ENCODE measurements around the gene NRAP.

The NRAP gene

GRCh38 chr10:113631684-113632367 lies 32.0 kb downstream of the NRAP start:
- DNase-seq (ENCODE audit: low spot score): no peak

GRCh38 chr10:113630929-113631533 lies 32.8 kb downstream of the NRAP start:
- peak; percentile 33 for DNase-seq (ENCODE audit: low spot score)

- DNase-seq (ENCODE audit: low spot score): no peak
Observed at GRCh38 chr10:113628607-113629153, 35.2 kb downstream of the NRAP start.

DNA sequence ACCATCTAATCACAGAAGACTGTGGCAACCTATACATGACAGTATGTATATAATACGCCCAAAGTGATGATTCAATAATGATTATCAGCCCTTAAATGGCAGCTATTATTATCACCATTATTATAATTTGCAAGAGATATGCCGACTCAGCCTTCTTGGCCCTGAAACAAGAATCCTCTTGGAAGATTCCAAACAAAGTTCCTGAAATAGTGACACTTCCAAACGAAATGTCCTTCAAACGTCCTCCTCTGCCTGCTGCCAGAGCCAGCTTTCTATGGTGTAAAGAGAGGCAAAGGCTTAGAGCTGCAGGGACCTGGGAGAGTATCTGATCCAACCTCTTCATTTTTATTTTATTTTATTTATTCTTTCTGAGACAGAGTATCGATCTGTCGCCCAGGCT lies 36.0 kb downstream of the NRAP start:
- DNase-seq (ENCODE audit: low spot score): no peak

DNA sequence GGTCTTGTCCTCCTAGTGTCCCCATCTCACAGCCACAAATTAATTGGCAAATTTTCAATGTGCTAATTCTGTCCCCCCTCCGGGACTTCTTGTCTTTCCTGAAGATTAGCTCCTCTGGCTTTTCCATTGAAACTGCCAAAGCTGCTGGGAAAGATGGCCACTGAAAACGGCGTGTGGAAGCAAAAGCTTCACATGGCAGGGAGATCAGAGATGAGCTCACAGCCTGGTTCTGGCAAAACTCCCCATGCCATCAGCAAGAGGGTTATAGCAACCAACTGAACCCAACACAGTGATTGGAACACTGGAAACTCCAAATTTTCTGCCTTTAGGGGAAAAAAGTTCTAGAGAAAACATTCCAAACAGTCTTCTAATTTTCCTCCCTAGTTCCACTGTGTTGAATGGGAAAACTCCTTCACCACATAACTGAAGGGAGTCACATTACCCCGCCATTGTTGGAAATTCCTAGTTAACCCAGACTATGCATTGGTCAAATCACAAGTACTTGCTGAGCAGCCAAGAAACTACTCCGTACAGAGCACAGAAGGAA lies 37.0 kb downstream of the NRAP start:
- DNase-seq (ENCODE audit: low spot score): no peak

DNA sequence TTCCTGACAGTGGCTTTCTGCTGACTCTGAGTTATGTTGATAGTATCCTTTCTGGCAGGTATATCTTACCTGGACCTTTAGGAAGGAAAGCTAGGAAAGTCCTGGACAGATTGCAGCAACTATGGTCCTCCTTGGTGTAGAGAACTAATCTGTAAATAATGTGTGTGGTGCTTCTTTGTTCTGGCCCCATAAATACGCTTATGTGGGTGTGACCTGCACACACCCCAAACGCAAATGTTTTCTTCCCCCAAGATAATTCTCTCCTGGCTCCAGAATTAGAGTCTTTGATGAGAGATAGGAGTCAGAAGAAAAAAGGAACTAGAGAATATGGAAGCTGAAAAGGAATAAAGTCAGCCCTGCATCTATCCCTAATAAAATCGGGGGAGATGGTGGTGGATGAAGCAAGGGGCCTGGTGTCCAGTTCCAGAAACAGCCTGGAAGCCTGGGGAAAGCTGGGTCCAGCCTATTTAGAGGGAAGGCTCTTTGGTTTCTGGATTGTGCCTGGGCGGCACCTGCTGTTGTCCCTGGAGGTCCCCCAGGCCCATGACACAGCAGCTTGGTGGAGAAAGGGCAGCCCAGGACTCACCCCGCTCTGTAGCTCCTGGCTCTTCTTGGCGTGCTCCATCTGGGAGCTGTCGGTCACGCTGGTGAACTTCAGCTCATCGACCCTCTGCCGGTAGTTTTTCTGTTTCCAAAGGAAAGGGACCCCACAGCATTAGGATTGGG lies 38.2 kb downstream of the NRAP start:
- no peak for DNase-seq (ENCODE audit: low spot score)

- DNase-seq (ENCODE audit: low spot score): no peak
Observed at GRCh38 chr10:113622831-113623230, 41.0 kb downstream of the NRAP start.

DNA sequence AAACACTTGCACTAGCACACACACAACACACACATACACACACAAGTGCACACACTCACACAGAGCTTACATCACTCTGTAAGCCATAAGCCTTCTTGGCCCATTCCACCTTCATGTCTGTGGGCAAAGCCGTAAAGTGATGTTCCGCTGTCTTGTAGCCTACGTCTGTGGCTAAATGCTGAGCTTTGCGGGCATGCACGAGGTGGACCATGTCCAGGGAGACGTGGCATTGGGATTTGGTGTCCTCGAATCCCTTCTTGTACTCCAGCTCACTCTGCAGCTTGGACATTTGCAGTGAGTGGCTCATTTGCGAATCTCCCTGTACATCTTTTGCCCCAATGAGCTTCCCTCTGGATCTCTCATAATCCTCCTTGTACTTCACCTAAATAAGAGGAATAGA lies 42.0 kb downstream of the NRAP start:
- DNase-seq (ENCODE audit: low spot score): no peak

- no peak for DNase-seq (ENCODE audit: low spot score)
Observed at GRCh38 chr10:113620936-113621335, 42.9 kb downstream of the NRAP start.

- DNase-seq (ENCODE audit: low spot score): no peak
Observed at GRCh38 chr10:113620511-113620910, 43.3 kb downstream of the NRAP start.

DNA sequence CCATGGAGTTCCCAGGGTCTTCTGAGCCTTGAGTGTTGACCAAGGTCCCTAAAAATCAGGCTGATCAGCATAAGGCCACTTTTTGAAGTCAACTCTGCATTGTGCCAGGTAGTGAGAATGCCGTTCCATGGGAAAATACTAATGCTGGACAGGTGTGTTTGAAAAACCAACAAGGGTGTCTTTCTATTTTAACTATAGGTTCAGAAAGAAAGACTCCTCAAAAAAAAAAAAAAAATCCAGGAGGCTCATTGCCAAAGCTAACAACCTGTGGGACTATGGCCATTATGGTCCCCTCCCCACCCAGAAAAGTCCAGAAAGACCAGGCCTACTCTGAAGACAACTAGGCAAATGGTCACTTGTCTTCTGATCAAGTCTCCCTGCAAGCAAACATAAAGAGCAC lies 44.4 kb downstream of the NRAP start:
- no peak for DNase-seq (ENCODE audit: low spot score)

- no peak for DNase-seq (ENCODE audit: low spot score)
Observed at GRCh38 chr10:113618338-113618737, 45.5 kb downstream of the NRAP start.

- no peak for DNase-seq (ENCODE audit: low spot score)
Observed at GRCh38 chr10:113617086-113617485, 46.8 kb downstream of the NRAP start.

DNA sequence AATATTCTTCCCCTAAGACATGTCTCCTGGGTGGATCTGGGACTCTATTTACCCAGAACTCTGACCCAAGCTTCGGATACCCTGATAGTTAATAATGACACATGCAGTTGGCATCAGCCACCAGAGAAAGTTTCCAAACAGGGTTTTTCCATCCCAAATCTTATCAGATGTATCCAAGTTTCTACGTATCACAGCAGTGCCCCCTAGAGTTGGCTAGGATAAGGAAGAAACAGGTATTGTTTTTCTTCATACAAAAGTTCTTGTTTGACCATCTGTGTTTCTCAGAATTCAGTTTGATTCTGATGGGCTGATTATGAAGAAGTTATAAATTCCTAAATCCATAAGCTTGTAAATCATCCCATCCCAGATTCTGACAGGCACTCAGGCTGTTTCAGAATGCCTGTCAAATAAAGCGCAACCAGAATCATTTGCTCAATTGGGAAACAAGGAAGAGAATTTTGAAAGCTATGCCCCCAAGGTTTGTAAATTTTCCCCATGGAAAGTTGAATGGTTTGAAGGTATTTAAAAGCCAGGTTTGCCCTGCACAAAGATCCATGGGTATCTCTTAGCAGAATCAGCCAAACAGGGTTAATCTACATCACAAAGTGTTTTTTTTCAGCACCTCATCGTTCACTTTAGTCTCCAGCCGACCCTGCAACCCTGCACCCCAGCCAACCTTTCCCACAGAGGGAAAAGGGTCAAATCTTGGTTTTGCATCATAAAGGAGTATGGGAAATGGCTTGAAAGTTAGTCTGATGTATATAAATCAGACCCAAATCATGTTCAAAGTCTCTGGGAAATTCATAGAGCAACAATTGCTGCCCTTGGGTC lies 47.4 kb downstream of the NRAP start:
- peak; percentile 22 for DNase-seq (ENCODE audit: low spot score)

GRCh38 chr10:113613977-113614690 lies 49.7 kb downstream of the NRAP start:
- no peak for DNase-seq (ENCODE audit: low spot score)

- DNase-seq (ENCODE audit: low spot score): no peak
Observed at GRCh38 chr10:113613427-113613826, 50.4 kb downstream of the NRAP start.

DNA sequence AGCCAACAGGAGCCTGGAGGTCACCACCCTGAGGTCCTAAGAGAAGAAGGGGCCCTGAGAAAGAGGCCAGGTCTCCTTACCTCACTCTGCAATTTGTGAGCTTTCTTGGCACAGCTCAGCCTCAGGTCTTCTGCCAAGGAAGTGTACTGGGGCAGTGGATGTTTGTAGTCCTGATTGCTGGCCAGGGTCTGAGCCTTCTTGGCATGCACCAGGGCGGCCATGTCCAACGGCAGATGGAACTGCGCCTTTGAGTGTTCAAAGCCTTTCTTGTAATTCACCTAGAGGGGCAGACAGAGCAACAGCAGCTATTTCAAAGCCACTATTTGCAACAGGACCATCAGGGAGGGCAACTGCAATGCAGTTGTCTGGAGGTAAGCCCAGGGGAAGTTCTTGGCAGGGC lies 51.7 kb downstream of the NRAP start:
- DNase-seq (ENCODE audit: low spot score): no peak

GRCh38 chr10:113610631-113611601 lies 52.9 kb downstream of the NRAP start:
- DNase-seq (ENCODE audit: low spot score): no peak

DNA sequence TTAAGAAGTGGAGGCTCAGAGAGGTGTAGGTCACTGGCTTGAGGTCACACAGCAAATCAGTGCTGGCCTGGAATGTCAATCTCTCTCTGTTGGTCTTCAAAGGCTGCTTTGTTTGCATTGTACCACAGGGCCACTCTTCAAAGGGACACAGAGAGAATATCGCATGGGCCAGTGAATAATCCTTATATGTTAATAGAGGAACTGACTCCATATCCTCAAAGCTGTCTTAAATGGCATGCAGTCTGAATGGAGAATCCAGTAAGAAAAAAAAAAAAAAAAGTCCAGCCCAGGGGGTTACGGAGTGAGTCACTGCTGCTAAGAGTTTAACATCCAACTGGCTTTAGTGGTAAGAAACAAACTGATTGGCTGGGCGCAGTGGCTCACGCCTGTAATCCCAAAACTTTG lies 54.1 kb downstream of the NRAP start:
- no peak for DNase-seq (ENCODE audit: low spot score)
